Coronary artery (tissue), 2 donors: ENCODE results near the gene XDH.

ENCODE experiments used
- DNase-seq: peaks from one replicate; pipeline ENCODE4 v3.0.0-alpha.2; 2017; ENCODE audit warnings: low spot score
- H3K27ac ChIP-seq, 2 donors: fragments of 200-600 bp; sonication (generic); one replicate each; pipeline ENCODE4 v1.5.1; 2016 to 2019
- H3K4me3 ChIP-seq: fragments of 200-600 bp; sonication (generic); 2 replicates; pipeline ENCODE4 v1.5.1; 2016; ENCODE audit warnings: mild to moderate bottlenecking, moderate library complexity
- CTCF ChIP-seq: fragments of 200-600 bp; sonication (generic); IDR thresholded peaks from one replicate; pipeline ENCODE4 v1.5.1; 2019; ENCODE audit warnings: antibody characterized with exemption

Gene XDH

GRCh38 chr2:31414601-31415241 lies at the start of gene XDH:
TSS of gene XDH (minus strand) at chr2:31414742. CDS start at chr2:31414666, 76 bp downstream.
- no peak for TF ChIP-seq CTCF
- H3K4me3 ChIP-seq: no peak within 1 kb of the TSS
- DNase-seq: no peak
- no peak within 1 kb of the TSS for H3K27ac ChIP-seq

GRCh38 chr2:31457651-31458050 lies 43.1 kb upstream of the XDH start:
- no peak for DNase-seq
- TF ChIP-seq CTCF: no peak
- Histone ChIP-seq H3K4me3 (no peak overlapping the region), H3K27ac (no peak overlapping the region)

- Histone ChIP-seq H3K27ac (no peak overlapping the region), H3K4me3 (no peak overlapping the region)
- no peak for TF ChIP-seq CTCF
- DNase-seq: no peak
These were observed 32.3 kb upstream of the XDH start for GRCh38 chr2:31446848-31447247.

GRCh38 chr2:31442376-31442775 lies 27.8 kb upstream of the XDH start:
- H3K4me3 ChIP-seq: no peak overlapping the region
- no peak for TF ChIP-seq CTCF
- no peak for DNase-seq
- H3K27ac ChIP-seq: no peak overlapping the region

- TF ChIP-seq CTCF: no peak
These were observed 26.2 kb upstream of the XDH start for GRCh38 chr2:31440764-31441163.

GRCh38 chr2:31434911-31435310 lies 20.4 kb upstream of the XDH start:
- H3K4me3 ChIP-seq: no peak overlapping the region
- DNase-seq: no peak
- no peak for TF ChIP-seq CTCF
- no peak overlapping the region for H3K27ac ChIP-seq

More at GRCh38 chr2:31440764-31441163, 26.2 kb upstream of the XDH start:
- H3K27ac ChIP-seq: no peak overlapping the region
- no peak for DNase-seq
- H3K4me3 ChIP-seq: no peak overlapping the region

- DNase-seq: no peak
- no peak for TF ChIP-seq CTCF
- Histone ChIP-seq H3K27ac (no peak overlapping the region), H3K4me3 (no peak overlapping the region)
These were observed 19.0 kb upstream of the XDH start for GRCh38 chr2:31433541-31433940.
